ENCODE measurements around the gene KCNG2. TPM values are rescaled to one million over a fixed set of nuclear protein-coding genes. Genes with fewer than 3 reads are reported as not detected.

The KCNG2 gene
- total RNA-seq, 1 experiment from 2014 or later = not detected

GRCh38 chr18:79935499-79935898 is 137.8 kb downstream of the KCNG2 start:
- Mint-ChIP-seq H3K4me3 (ENCODE audit: unreplicated experiment) (peak overlapping the region; percentile 14), H3K4me1 (ENCODE audit: low read depth, unreplicated experiment) (peaks cover 7% of the 10 kb centered on the region), H3K27me3 (ENCODE audit: insufficient read depth, unreplicated experiment) (no peaks in the 10 kb centered on the region), H3K9me3 (ENCODE audit: unreplicated experiment) (no peaks in the 10 kb centered on the region), H3K27ac (ENCODE audit: unreplicated experiment) (peak overlapping the region; percentile 19), H3K36me3 (ENCODE audit: insufficient read depth, unreplicated experiment) (peaks cover 13% of the 10 kb centered on the region)
- POLR2A ChIA-PET = no interaction called here
- CTCF ChIA-PET = no interaction called here
- TF ChIP-seq, protein P1, sequence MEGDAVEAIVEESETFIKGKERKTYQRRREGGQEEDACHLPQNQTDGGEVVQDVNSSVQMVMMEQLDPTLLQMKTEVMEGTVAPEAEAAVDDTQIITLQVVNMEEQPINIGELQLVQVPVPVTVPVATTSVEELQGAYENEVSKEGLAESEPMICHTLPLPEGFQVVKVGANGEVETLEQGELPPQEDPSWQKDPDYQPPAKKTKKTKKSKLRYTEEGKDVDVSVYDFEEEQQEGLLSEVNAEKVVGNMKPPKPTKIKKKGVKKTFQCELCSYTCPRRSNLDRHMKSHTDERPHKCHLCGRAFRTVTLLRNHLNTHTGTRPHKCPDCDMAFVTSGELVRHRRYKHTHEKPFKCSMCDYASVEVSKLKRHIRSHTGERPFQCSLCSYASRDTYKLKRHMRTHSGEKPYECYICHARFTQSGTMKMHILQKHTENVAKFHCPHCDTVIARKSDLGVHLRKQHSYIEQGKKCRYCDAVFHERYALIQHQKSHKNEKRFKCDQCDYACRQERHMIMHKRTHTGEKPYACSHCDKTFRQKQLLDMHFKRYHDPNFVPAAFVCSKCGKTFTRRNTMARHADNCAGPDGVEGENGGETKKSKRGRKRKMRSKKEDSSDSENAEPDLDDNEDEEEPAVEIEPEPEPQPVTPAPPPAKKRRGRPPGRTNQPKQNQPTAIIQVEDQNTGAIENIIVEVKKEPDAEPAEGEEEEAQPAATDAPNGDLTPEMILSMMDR (IDR thresholded peaks at IDR 0.05; ENCODE audit: insufficient read depth in 1 of 2, low read depth in 1 of 2, low read length in 1 of 2, severe bottlenecking in 1 of 2, unreplicated experiment in 1 of 2) = no peak
- BruUV-seq (replicated peaks) = no TSS peak
- no peak for DNase-seq
- Histone ChIP-seq H3K9me3 (no peaks in the 10 kb centered on the region), H3K36me3 (ENCODE audit: control insufficient read depth, insufficient read depth, low read length) (no peaks in the 10 kb centered on the region), H3K27me3 (replicated peaks; ENCODE audit: control insufficient read depth, insufficient read depth, low read length) (no peaks in the 10 kb centered on the region), H3K4me1 (peaks cover 6% of the 10 kb centered on the region), H3K4me3 (ENCODE audit: low read depth, low read length) (no peak overlapping the region)
- intact Hi-C loops (cut with micrococcal nuclease; ENCODE audit: unreplicated experiment) = loop anchor here (2.0 kb wide), 1 partner anchor 15 kb away; the partner anchor contains the start of gene SLC66A2

DNA sequence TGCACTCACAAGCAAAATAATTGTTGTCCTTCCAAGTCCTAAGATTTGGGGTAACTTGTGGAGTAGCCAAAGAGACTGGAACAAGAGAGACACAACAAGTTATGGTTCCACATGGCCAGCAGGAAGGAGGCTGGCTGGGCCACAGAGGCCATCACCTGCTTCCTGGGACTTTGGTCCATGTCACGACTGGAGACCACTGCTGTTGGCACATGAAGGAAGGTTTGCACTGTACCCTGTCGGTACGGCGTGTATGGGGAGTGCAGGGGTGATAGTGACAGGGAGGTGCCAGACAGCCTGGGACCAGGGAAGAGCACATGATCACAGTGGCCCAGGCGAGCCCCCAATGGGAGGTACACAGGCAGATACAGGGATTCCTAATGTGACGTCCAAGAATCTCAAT is 138.2 kb downstream of the KCNG2 start:
- no TSS peak for BruUV-seq (replicated peaks)
- Mint-ChIP-seq H3K4me3 (ENCODE audit: unreplicated experiment) (no peak overlapping the region), H3K9me3 (ENCODE audit: unreplicated experiment) (no peaks in the 10 kb centered on the region), H3K27ac (ENCODE audit: unreplicated experiment) (peak overlapping the region; percentile 19), H3K36me3 (ENCODE audit: insufficient read depth, unreplicated experiment) (peaks cover 13% of the 10 kb centered on the region), H3K4me1 (ENCODE audit: low read depth, unreplicated experiment) (peaks cover 7% of the 10 kb centered on the region), H3K27me3 (ENCODE audit: insufficient read depth, unreplicated experiment) (no peaks in the 10 kb centered on the region)
- intact Hi-C loops (cut with micrococcal nuclease; ENCODE audit: unreplicated experiment) = loop anchor here (2.0 kb wide), 1 partner anchor 15 kb away; the partner anchor contains the start of gene SLC66A2
- DNase-seq = no peak
- H3K4me1 ChIP-seq = peaks cover 6% of the 10 kb centered on the region
- no peak overlapping the region for H3K4me3 ChIP-seq (ENCODE audit: low read depth, low read length)
- H3K27me3 ChIP-seq (replicated peaks; ENCODE audit: control insufficient read depth, insufficient read depth, low read length) = no peaks in the 10 kb centered on the region
- no peaks in the 10 kb centered on the region for H3K36me3 ChIP-seq (ENCODE audit: control insufficient read depth, insufficient read depth, low read length)
- no peaks in the 10 kb centered on the region for H3K9me3 ChIP-seq
- TF ChIP-seq, protein P1 (IDR thresholded peaks at IDR 0.05; ENCODE audit: insufficient read depth in 1 of 2, low read depth in 1 of 2, low read length in 1 of 2, severe bottlenecking in 1 of 2, unreplicated experiment in 1 of 2) = no peak
- ChIA-PET CTCF (no interaction called here), POLR2A (no interaction called here)

DNA sequence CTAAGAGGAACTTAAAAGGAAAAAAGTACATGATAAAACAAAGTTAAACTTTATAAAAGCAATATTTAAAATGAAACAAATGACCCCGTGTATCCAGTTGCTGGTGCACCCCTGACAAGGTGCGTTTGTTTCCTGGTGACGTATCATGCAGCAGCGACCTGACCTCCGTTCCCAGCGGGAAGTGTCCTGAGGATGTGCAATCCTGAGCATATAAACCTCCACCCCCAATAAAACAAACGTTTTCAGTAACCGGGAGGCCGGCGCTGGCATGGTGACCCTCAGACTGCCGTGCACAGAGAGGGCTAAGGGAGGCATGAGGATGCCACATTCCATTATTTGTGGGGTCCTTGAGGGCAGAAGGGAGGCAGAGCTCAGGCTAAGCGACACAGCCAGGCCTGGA is 138.9 kb downstream of the KCNG2 start:
- no TSS peak for BruUV-seq (replicated peaks)
- H3K4me3 Mint-ChIP-seq (ENCODE audit: unreplicated experiment) = no peak overlapping the region
- no peaks in the 10 kb centered on the region for H3K9me3 Mint-ChIP-seq (ENCODE audit: unreplicated experiment)
- H3K36me3 Mint-ChIP-seq (ENCODE audit: insufficient read depth, unreplicated experiment) = peaks cover 8% of the 10 kb centered on the region
- H3K4me3 ChIP-seq (ENCODE audit: low read depth, low read length) = no peak overlapping the region
- no peaks in the 10 kb centered on the region for H3K9me3 ChIP-seq
- H3K4me1 ChIP-seq = peaks cover 6% of the 10 kb centered on the region
- TF ChIP-seq, protein P1 (IDR thresholded peaks at IDR 0.05; ENCODE audit: insufficient read depth in 1 of 2, low read depth in 1 of 2, low read length in 1 of 2, severe bottlenecking in 1 of 2, unreplicated experiment in 1 of 2) = no peak
- DNase-seq = no peak
- CTCF ChIA-PET = interaction anchor here (0.6 kb wide), 1 partner anchor 15 kb away, joined by 4 read pairs; no protein-coding TSS in a partner anchor
- intact Hi-C loops (cut with micrococcal nuclease; ENCODE audit: unreplicated experiment) = no loop called here
- no peaks in the 10 kb centered on the region for H3K27me3 ChIP-seq (replicated peaks; ENCODE audit: control insufficient read depth, insufficient read depth, low read length)
- H3K27ac Mint-ChIP-seq (ENCODE audit: unreplicated experiment) = no peak overlapping the region
- no peaks in the 10 kb centered on the region for H3K27me3 Mint-ChIP-seq (ENCODE audit: insufficient read depth, unreplicated experiment)
- no peaks in the 10 kb centered on the region for H3K36me3 ChIP-seq (ENCODE audit: control insufficient read depth, insufficient read depth, low read length)
- peaks cover 7% of the 10 kb centered on the region for H3K4me1 Mint-ChIP-seq (ENCODE audit: low read depth, unreplicated experiment)
- POLR2A ChIA-PET = no interaction called here
